K562 (cell line): ENCODE results near the gene ATF6B. TPM values are rescaled to one million over a fixed set of nuclear protein-coding genes. Genes with fewer than 3 reads are reported as not detected.

Source experiments
- COPS2 ChIP-seq: fragments of 450-650 bp; conservative IDR thresholded peaks from 2 replicates; pipeline ENCODE4 v1.6.1; 2016; ENCODE audit warnings: mild to moderate bottlenecking, moderate library complexity
- CREB1 ChIP-seq, 2 experiments: sonication (generic) in 1 of 2; formaldehyde crosslinking in 1 of 2; IDR thresholded peaks; 2 replicates each; pipeline versions ENCODE4 v1.6.1 to v1.8.0; 2012 to 2022; ENCODE audit warnings: inconsistent platforms in 1 of 2, mild to moderate bottlenecking in 1 of 2, missing genetic modification reagents in 1 of 2, moderate library complexity in 1 of 2
- EHMT2 ChIP-seq: fragments of 450-650 bp; IDR thresholded peaks from 2 replicates; pipeline ENCODE4 v1.6.1; 2018; ENCODE audit warnings: antibody characterized with exemption
- EP300 ChIP-seq: IDR thresholded peaks from 2 replicates; pipeline ENCODE4 v1.6.1; 2012; ENCODE audit warnings: low read length, improper control_type of control experiment
- NR2C2 ChIP-seq, 2 experiments: fragments of 200-800 bp in 1 of 2; sonication (Bioruptor generic) in 1 of 2; sonication (generic) in 1 of 2; formaldehyde crosslinking in 1 of 2; IDR thresholded peaks; 2 replicates each; pipeline versions ENCODE4 v1.6.1 to v1.8.0; 2016 to 2022; ENCODE audit warnings: mild to moderate bottlenecking in 1 of 2, missing compliant biosample characterization in 1 of 2, missing genetic modification characterization in 1 of 2, missing genetic modification reagents in 1 of 2
- NR4A1 ChIP-seq, 2 experiments: fragments of 250-450 bp in 1 of 2; fragments of 450-650 bp in 1 of 2; sonication (Bioruptor Pico) in 1 of 2; IDR thresholded peaks; 2 replicates each; pipeline versions ENCODE4 v1.4.0 to v1.6.1; 2016 to 2020; ENCODE audit warnings: mild to moderate bottlenecking in 2 of 2, missing compliant biosample characterization in 1 of 2, missing genetic modification characterization in 1 of 2, moderate library complexity in 1 of 2
- POLR2B ChIP-seq: fragments of 450-650 bp; IDR thresholded peaks from 2 replicates; pipeline ENCODE4 v1.6.1; 2018; ENCODE audit warnings: low read depth; ENCODE audit not compliant: partially characterized antibody
- RAD21 ChIP-seq, 2 experiments: fragments of 250-450 bp in 1 of 2; fragments of 450-650 bp in 1 of 2; sonication (Bioruptor Pico) in 1 of 2; formaldehyde crosslinking in 1 of 2; IDR thresholded peaks in 1 of 2; conservative IDR thresholded peaks in 1 of 2; 2 replicates each; pipeline versions ENCODE4 v1.4.0 to v1.8.0; 2020 to 2022; ENCODE audit warnings: mild to moderate bottlenecking in 2 of 2, moderate library complexity in 1 of 2
- SP1 ChIP-seq: sonication (generic); formaldehyde crosslinking; IDR thresholded peaks from 2 replicates; pipeline ENCODE4 v1.8.1; 2022; ENCODE audit warnings: mild to moderate bottlenecking, missing genetic modification reagents
- STAG1 ChIP-seq: sonication (generic); formaldehyde crosslinking; IDR thresholded peaks from 2 replicates; pipeline ENCODE4 v1.5.0; 2020; ENCODE audit warnings: missing genetic modification reagents, borderline replicate concordance
- ZNF24 ChIP-seq: fragments of 450-650 bp; IDR thresholded peaks from 2 replicates; pipeline ENCODE4 v1.6.1; 2016
- ZNF589 ChIP-seq: fragments of 200-800 bp; sonication (Bioruptor generic); IDR thresholded peaks from 2 replicates; pipeline ENCODE4 v1.6.1; 2016; ENCODE audit warnings: low read depth, missing genetic modification characterization, missing compliant biosample characterization
- polyA plus RNA-seq, 8 experiments: library from polyadenylated mRNA; depleted of rRNA in 4 of 8; stranded (reverse) in 5 of 8; unstranded in 3 of 8; fragments of >200 nt; fragmentation: Nextera tagmentation in 2 of 8; fragmentation: Illumina TruSeq in 1 of 8; extraction: Ambion mirVana in 2 of 8; extraction: Trizol in 1 of 8; gene quantifications; 2 replicates each; pipeline versions ENCODE4 v1.2.1 to v1.2.3, GENCODE V29; 2011 to 2014; ENCODE audit warnings: inconsistent platforms in 1 of 8, missing spikeins in 1 of 8
- total RNA-seq, 7 experiments: library from RNA; depleted of rRNA in 6 of 7; stranded (reverse); fragments of >200 nt in 6 of 7; fragmentation: Illumina TruSeq in 2 of 7; extraction: Trizol in 2 of 7; gene quantifications; 2 replicates each; pipeline versions ENCODE4 v1.2.1 to v1.2.3, GENCODE V29; 2011 to 2021; ENCODE audit warnings: low replicate concordance in 1 of 7
- TF ChIP-seq, protein P1 (sequence below): sonication (generic); formaldehyde crosslinking; IDR thresholded peaks from 2 replicates; pipeline ENCODE4 v1.5.0; 2020; ENCODE audit warnings: missing genetic modification reagents
- TF ChIP-seq, protein P2 (sequence below): fragments of 250-450 bp; sonication (Bioruptor Pico); IDR thresholded peaks from 2 replicates; pipeline ENCODE4 v1.8.0; 2022; ENCODE audit warnings: inconsistent platforms
- TF ChIP-seq, protein P3 (sequence below): fragments of 450-650 bp; IDR thresholded peaks from 2 replicates; pipeline ENCODE4 v1.6.1; 2018; ENCODE audit not compliant: partially characterized antibody

ATF6B gene
- total and polyA plus RNA-seq, 9 of the 15 experiments (the other 6 are each of a cell fraction or from before 2014, with no cell fraction given) = 20.7 to 131 (median 31.7) TPM

DNA sequence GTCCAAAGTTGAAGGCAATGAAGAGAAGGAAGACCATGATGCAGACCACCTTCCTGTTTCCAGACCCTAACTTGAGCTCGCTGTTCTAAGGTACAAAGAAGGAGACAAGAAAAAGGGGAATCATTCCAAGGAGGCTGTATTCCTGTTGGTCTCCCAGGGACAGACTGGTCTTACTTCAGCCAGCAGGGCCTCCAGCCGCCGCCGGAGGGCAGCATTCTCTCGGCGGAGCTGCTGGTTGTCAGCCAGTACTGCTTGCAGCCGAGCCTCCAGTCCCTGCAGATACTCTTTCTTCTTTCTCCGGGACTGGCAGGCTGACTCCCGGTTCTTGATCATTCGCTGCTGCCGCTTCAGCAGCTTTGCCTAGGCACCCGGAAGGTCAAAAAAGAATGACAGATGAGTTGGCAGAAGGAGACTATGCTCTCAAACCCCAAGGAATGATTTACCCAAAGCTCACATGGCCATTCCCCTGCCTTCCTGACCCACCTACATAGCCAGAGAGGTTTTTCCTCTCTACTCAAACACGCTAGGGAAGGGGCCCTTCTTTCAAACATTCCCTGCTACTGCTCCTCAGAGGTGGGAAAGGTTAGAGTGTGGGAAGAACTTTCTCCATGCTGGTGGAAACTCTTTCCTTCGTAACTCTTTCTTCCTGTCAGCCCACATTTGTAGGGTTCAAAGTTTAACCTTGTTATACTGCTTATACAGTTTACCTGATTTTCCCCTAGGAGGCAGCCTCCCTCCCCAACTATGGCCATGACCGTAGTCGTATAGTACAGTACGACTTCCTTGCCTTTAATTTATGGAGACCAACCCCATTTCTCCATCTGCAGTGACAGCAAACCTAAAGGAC is 9.0 kb downstream of the ATF6B start (continued):
- TF ChIP-seq RAD21 (CRISPR knock-in tag; conservative IDR thresholded peaks at IDR 0.05 in 1 of 2, IDR thresholded peaks at IDR 0.05 in 1 of 2) (peak; percentile 98 to 99), EP300 (0 out of 2 replicates have a peak, but pooled peaks have one; percentile 7), NR4A1 (CRISPR knock-in tag; IDR thresholded peaks at IDR 0.05) (no peak), NR4A1 (tag; IDR thresholded peaks at IDR 0.05) (0 out of 2 replicates have a peak, but pooled peaks have one; percentile 30), STAG1 (CRISPR knock-in tag) (peak; percentile 92; the same call in 1 of the 2 replicates), EHMT2 (peak; percentile 26; the same call in 1 of the 2 replicates), POLR2B (no peak), COPS2 (no peak), ZNF589 (peak; percentile 39; the same call in 1 of the 2 replicates), ZNF24 (peak; percentile 30; the same call in 1 of the 2 replicates), SP1 (CRISPR knock-in tag) (peak; percentile 73), NR2C2 (CRISPR knock-in tag; IDR thresholded peaks at IDR 0.05) (peak; percentile 82), NR2C2 (tag; IDR thresholded peaks at IDR 0.05) (peak; percentile 91), CREB1 (IDR thresholded peaks at IDR 0.05) (no peak), CREB1 (CRISPR knock-in tag; IDR thresholded peaks at IDR 0.05) (no peak)
- TF ChIP-seq, protein P1, sequence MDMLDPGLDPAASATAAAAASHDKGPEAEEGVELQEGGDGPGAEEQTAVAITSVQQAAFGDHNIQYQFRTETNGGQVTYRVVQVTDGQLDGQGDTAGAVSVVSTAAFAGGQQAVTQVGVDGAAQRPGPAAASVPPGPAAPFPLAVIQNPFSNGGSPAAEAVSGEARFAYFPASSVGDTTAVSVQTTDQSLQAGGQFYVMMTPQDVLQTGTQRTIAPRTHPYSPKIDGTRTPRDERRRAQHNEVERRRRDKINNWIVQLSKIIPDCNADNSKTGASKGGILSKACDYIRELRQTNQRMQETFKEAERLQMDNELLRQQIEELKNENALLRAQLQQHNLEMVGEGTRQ (CRISPR knock-in tag) = no peak
- TF ChIP-seq, protein P2, sequence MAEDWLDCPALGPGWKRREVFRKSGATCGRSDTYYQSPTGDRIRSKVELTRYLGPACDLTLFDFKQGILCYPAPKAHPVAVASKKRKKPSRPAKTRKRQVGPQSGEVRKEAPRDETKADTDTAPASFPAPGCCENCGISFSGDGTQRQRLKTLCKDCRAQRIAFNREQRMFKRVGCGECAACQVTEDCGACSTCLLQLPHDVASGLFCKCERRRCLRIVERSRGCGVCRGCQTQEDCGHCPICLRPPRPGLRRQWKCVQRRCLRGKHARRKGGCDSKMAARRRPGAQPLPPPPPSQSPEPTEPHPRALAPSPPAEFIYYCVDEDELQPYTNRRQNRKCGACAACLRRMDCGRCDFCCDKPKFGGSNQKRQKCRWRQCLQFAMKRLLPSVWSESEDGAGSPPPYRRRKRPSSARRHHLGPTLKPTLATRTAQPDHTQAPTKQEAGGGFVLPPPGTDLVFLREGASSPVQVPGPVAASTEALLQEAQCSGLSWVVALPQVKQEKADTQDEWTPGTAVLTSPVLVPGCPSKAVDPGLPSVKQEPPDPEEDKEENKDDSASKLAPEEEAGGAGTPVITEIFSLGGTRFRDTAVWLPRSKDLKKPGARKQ (CRISPR knock-in tag) = peak; percentile 90; the same call in 1 of the 2 replicates
- TF ChIP-seq, protein P3, sequence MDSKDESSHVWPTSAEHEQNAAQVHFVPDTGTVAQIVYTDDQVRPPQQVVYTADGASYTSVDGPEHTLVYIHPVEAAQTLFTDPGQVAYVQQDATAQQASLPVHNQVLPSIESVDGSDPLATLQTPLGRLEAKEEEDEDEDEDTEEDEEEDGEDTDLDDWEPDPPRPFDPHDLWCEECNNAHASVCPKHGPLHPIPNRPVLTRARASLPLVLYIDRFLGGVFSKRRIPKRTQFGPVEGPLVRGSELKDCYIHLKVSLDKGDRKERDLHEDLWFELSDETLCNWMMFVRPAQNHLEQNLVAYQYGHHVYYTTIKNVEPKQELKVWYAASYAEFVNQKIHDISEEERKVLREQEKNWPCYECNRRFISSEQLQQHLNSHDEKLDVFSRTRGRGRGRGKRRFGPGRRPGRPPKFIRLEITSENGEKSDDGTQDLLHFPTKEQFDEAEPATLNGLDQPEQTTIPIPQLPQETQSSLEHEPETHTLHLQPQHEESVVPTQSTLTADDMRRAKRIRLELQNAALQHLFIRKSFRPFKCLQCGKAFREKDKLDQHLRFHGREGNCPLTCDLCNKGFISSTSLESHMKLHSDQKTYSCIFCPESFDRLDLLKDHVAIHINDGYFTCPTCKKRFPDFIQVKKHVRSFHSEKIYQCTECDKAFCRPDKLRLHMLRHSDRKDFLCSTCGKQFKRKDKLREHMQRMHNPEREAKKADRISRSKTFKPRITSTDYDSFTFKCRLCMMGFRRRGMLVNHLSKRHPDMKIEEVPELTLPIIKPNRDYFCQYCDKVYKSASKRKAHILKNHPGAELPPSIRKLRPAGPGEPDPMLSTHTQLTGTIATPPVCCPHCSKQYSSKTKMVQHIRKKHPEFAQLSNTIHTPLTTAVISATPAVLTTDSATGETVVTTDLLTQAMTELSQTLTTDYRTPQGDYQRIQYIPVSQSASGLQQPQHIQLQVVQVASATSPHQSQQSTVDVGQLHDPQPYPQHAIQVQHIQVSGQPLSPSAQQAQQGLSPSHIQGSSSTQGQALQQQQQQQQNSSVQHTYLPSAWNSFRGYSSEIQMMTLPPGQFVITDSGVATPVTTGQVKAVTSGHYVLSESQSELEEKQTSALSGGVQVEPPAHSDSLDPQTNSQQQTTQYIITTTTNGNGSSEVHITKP = peak; percentile 12
